GM12878 (cell line): Measurements from ENCODE around the gene SSBP3. TPM values are rescaled to one million over a fixed set of nuclear protein-coding genes. Genes with fewer than 3 reads are reported as not detected.

Experiments used
- ATAC-seq: fragments of 200-7000 bp; cut with Tn5 transposase; 3 replicates; pipeline ENCODE4 v1.9.1; 2020; ENCODE audit warnings: mild to moderate bottlenecking, moderate library complexity
- BruUV-seq: library from RNA; stranded (reverse); fragments of 400-500 nt; replicated peaks from 2 replicates; lab custom pipeline; 2021; lab: Mats Ljungman, UMichigan
- CTCF ChIA-PET: fragments of 300-600 bp; sonication (Branson Sonifier 250); formaldehyde crosslinking; extraction: SDS; loops from one replicate; lab custom pipeline; 2021; ENCODE audit warnings: inconsistent platforms; lab: Yijun Ruan, JAX
- POLR2A ChIA-PET: fragments of 350-600 bp; formaldehyde crosslinking; extraction: SDS; loops from one replicate; lab custom pipeline; 2021; ENCODE audit warnings: inconsistent platforms; lab: Charles Lee
- RAD21 ChIA-PET: fragments of 300-600 bp; sonication (Branson Sonifier 250); formaldehyde crosslinking; loops from one replicate; lab custom pipeline; 2023; ENCODE audit warnings: antibody characterized with exemption; ENCODE audit not compliant: unreplicated experiment; lab: Charles Lee
- SMC1A ChIA-PET: fragments of 300-600 bp; sonication (Branson Sonifier 250); formaldehyde crosslinking; loops from one replicate; lab custom pipeline; 2023; ENCODE audit not compliant: unreplicated experiment, uncharacterized antibody; lab: Charles Lee
- DNase-seq: peaks from one replicate; pipeline ENCODE4 v3.0.0-alpha.2; 2011; ENCODE audit warnings: low read depth, low spot score
- FAIRE-seq: peaks from 3 replicates; lab custom pipeline; 2011; peaks lifted over from hg19 to GRCh38; lab: Jason Lieb, UNC
- H2AFZ ChIP-seq: 2 replicates; pipeline ENCODE4 v1.6.0; 2011; ENCODE audit warnings: low read depth, low read length, control low read depth; ENCODE audit not compliant: control insufficient read depth
- H3K27ac ChIP-seq: 2 replicates; pipeline ENCODE4 v1.5.1; 2011; ENCODE audit warnings: control low read depth; ENCODE audit not compliant: control insufficient read depth, insufficient read depth
- H3K27me3 ChIP-seq, 2 experiments: replicated peaks in 1 of 2; 2 replicates each; pipeline versions ENCODE4 v1.6.0 to v1.6.1; 2011; ENCODE audit warnings: low read length in 1 of 2; ENCODE audit not compliant: control insufficient read depth in 2 of 2, insufficient read depth in 2 of 2
- H3K36me3 ChIP-seq, 2 experiments: 2 replicates each; pipeline ENCODE4 v1.5.1; 2011; ENCODE audit warnings: low read length in 1 of 2; ENCODE audit not compliant: control insufficient read depth in 2 of 2, insufficient read depth in 2 of 2
- H3K4me1 ChIP-seq: 2 replicates; pipeline ENCODE4 v1.6.1; 2011; ENCODE audit warnings: mild to moderate bottlenecking, low read length, moderate library complexity, mixed read lengths; ENCODE audit not compliant: control insufficient read depth, insufficient read depth
- H3K4me2 ChIP-seq: 2 replicates; pipeline ENCODE4 v1.6.0; 2011; ENCODE audit warnings: control low read depth; ENCODE audit not compliant: control insufficient read depth, insufficient read depth
- H3K4me3 ChIP-seq: fragments of 200-600 bp; sonication (generic); 2 replicates; pipeline ENCODE4 v1.5.1; 2016
- H3K79me2 ChIP-seq: 2 replicates; pipeline ENCODE4 v1.6.0; 2011; ENCODE audit warnings: low read length; ENCODE audit not compliant: control insufficient read depth, insufficient read depth
- H3K9ac ChIP-seq: 2 replicates; pipeline ENCODE4 v1.8.0; 2011; ENCODE audit warnings: low read length, control low read depth, mixed read lengths; ENCODE audit not compliant: control insufficient read depth, insufficient read depth
- H3K9me3 ChIP-seq: replicated peaks from 3 replicates; pipeline ENCODE4 v1.5.1; 2011; ENCODE audit warnings: mild to moderate bottlenecking, low read length; ENCODE audit not compliant: control insufficient read depth, insufficient read depth
- H4K20me1 ChIP-seq: 2 replicates; pipeline ENCODE4 v1.6.0; 2011; ENCODE audit not compliant: control insufficient read depth, insufficient read depth
- CEBPB ChIP-seq, 2 experiments: fragments of 150-350 bp in 1 of 2; IDR thresholded peaks; 2 replicates each; pipeline ENCODE4 v1.6.1; 2012 to 2014; ENCODE audit warnings: low read depth in 2 of 2, low read length in 2 of 2, borderline replicate concordance in 1 of 2, inconsistent platforms in 1 of 2
- SKIL ChIP-seq: fragments of 450-650 bp; IDR thresholded peaks from 2 replicates; pipeline ENCODE4 v1.6.1; 2017; ENCODE audit warnings: mild to moderate bottlenecking, low read depth, inconsistent platforms; ENCODE audit not compliant: poor library complexity, severe bottlenecking
- ZBTB40 ChIP-seq: fragments of 450-650 bp; IDR thresholded peaks from 2 replicates; pipeline ENCODE4 v1.6.1; 2016; ENCODE audit warnings: mild to moderate bottlenecking, moderate library complexity, borderline replicate concordance
- in situ Hi-C: fragments of 300-500 bp; cut with MboI; formaldehyde crosslinking; loops from 9 replicates; pipeline ENCODE4 v1.14.3; 2018; ENCODE audit warnings: mixed read lengths
- intact Hi-C: fragments of 100-400 bp; cut with micrococcal nuclease; formaldehyde crosslinking; loops from one replicate; pipeline ENCODE4 v1.14.2; 2022; ENCODE audit not compliant: unreplicated experiment
- polyA plus RNA-seq, 11 experiments: library from polyadenylated mRNA; depleted of rRNA in 4 of 11; unstranded in 6 of 11; stranded (reverse) in 5 of 11; fragments of >200 nt; fragmentation: Nextera tagmentation in 4 of 11; fragmentation: Illumina TruSeq in 1 of 11; extraction: Ambion mirVana in 4 of 11; extraction: Trizol in 1 of 11; gene quantifications; 1 replicate in 1 of 11; 2 replicates in 10 of 11; pipeline versions ENCODE4 v1.2.1 to v1.2.3, GENCODE V29; 2011 to 2016; ENCODE audit warnings: inconsistent platforms in 2 of 11, missing spikeins in 2 of 11, low read depth in 1 of 11
- total RNA-seq, 4 experiments: library from RNA; depleted of rRNA in 3 of 4; stranded (reverse); fragments of >200 nt in 3 of 4; fragmentation: Illumina TruSeq in 1 of 4; extraction: Trizol in 1 of 4; gene quantifications; 2 replicates each; pipeline versions ENCODE4 v1.2.1 to v1.2.3, GENCODE V29; 2013 to 2021

SSBP3 gene
- total and polyA plus RNA-seq, 10 of the 15 experiments (the other 5 are each of a cell fraction or from before 2014, with no cell fraction given) = 4.1 to 51.7 (median 17.1) TPM

- CTCF ChIA-PET = no interaction called here
- no TSS peak for BruUV-seq
These were observed 42.3 kb downstream of the SSBP3 start for GRCh38 chr1:54363925-54364324.

More at GRCh38 chr1:54363925-54364324, 42.3 kb downstream of the SSBP3 start:
- Histone ChIP-seq H3K9me3 (no peaks in the 10 kb centered on the region), H3K79me2 (peaks cover 6% of the 10 kb centered on the region), H3K27me3 (no peaks in the 10 kb centered on the region), H3K4me2 (no peak overlapping the region; the same call in 1 of the 2 replicates), H3K9ac (no peak overlapping the region), H4K20me1 (no peaks in the 10 kb centered on the region), H3K27ac (peak overlapping the region; percentile 34), H3K4me1 (peaks cover 21% of the 10 kb centered on the region), H3K36me3 (no peaks in the 10 kb centered on the region), H2AFZ (no peak overlapping the region), H3K4me3 (no peak overlapping the region)
- in situ Hi-C loops (no loop called here), intact Hi-C loops (no loop called here)
- no peak for ATAC-seq
- ChIA-PET POLR2A (no interaction called here), SMC1A (no interaction called here), RAD21 (interaction anchor here (1.4 kb wide), 1 partner anchor 35 kb away, joined by 3 read pairs; no protein-coding TSS in a partner anchor)
- FAIRE-seq = no peak
- TF ChIP-seq ZBTB40 = peak; percentile 85
- no peak for TF ChIP-seq CEBPB (IDR thresholded peaks at IDR 0.05; ENCODE audit: borderline replicate concordance in 1 of 2, low read depth in 2 of 2, low read length in 2 of 2)
- TF ChIP-seq SKIL = no peak
- no peak for DNase-seq
